RWPE1 (cell line): ENCODE results near the gene TNFRSF1A.

Experiments
- CTCF ChIA-PET: fragments of 350-600 bp; sonication (Branson Sonifier 250); formaldehyde crosslinking; extraction: SDS; loops from one replicate; lab custom pipeline; 2021; lab: Yijun Ruan, JAX
- POLR2A ChIA-PET: fragments of 400-600 bp; formaldehyde crosslinking; extraction: SDS; loops from one replicate; lab custom pipeline; 2020; ENCODE audit warnings: antibody characterized with exemption; ENCODE audit not compliant: low non-redundant PET; lab: Yijun Ruan, JAX
- DNase-seq: peaks from one replicate; pipeline ENCODE4 v3.0.0; 2012; ENCODE audit warnings: low spot score
- H3K27ac ChIP-seq: fragments of 450-650 bp; 2 replicates; pipeline ENCODE4 v1.5.1; 2017
- TF ChIP-seq, protein P1 (sequence below): fragments of 450-650 bp; conservative IDR thresholded peaks from 2 replicates; pipeline ENCODE4 v1.5.1; 2017; ENCODE audit warnings: low read depth, mild to moderate bottlenecking

Gene TNFRSF1A

DNA sequence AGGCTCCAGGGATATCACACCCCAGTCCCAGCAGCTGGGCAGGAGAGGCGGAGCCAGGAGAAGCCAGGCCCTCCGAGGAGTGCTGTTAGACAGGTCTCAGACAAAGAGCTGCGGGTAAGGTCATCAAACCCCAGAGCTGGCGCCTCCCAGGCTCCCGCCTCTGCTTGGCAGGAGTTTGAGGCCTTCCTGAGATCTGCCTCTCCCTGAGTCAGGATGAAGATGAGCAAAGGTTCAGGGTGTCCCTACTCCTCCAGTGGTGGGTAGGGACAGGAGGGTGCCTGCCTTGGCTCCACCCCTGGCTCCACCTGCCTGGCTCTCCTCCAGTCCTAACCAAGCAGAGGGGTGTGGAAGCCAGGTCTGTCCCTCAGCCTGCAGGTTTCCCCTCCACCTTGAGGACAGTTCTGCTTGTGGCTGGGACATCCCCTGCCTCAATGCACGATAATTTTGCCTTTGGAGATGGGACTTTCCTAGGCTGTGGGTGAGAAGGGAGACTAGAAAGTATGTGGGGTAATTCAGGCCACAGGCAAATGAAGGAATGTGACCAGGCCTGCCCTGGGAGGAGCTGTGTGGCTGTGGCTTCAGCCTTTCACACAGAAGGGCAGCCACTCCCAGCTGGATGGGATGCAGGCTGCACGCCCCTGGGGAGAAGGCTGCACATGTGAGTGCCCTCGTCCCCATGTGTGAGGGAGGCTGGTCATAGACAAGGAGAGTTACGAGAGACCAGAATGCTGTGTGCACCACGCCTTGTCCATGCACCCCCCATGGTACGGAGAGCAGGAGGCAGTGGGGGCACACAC, 29.1 kb downstream of the TNFRSF1A start:
- CTCF ChIA-PET, result interaction anchor here (0.5 to 1.1 kb wide), 5 partner anchors 10 to 33 kb away, joined by 3 read pairs; no protein-coding TSS in a partner anchor
- H3K27ac ChIP-seq, result peak overlapping the region; percentile 95
- TF ChIP-seq, protein P1, sequence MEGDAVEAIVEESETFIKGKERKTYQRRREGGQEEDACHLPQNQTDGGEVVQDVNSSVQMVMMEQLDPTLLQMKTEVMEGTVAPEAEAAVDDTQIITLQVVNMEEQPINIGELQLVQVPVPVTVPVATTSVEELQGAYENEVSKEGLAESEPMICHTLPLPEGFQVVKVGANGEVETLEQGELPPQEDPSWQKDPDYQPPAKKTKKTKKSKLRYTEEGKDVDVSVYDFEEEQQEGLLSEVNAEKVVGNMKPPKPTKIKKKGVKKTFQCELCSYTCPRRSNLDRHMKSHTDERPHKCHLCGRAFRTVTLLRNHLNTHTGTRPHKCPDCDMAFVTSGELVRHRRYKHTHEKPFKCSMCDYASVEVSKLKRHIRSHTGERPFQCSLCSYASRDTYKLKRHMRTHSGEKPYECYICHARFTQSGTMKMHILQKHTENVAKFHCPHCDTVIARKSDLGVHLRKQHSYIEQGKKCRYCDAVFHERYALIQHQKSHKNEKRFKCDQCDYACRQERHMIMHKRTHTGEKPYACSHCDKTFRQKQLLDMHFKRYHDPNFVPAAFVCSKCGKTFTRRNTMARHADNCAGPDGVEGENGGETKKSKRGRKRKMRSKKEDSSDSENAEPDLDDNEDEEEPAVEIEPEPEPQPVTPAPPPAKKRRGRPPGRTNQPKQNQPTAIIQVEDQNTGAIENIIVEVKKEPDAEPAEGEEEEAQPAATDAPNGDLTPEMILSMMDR, result no peak
- DNase-seq, result peak; percentile 68
- POLR2A ChIA-PET, result interaction anchor here (0.5 kb wide), 1 partner anchor 226 kb away, joined by 4 read pairs; no protein-coding TSS in a partner anchor

DNA sequence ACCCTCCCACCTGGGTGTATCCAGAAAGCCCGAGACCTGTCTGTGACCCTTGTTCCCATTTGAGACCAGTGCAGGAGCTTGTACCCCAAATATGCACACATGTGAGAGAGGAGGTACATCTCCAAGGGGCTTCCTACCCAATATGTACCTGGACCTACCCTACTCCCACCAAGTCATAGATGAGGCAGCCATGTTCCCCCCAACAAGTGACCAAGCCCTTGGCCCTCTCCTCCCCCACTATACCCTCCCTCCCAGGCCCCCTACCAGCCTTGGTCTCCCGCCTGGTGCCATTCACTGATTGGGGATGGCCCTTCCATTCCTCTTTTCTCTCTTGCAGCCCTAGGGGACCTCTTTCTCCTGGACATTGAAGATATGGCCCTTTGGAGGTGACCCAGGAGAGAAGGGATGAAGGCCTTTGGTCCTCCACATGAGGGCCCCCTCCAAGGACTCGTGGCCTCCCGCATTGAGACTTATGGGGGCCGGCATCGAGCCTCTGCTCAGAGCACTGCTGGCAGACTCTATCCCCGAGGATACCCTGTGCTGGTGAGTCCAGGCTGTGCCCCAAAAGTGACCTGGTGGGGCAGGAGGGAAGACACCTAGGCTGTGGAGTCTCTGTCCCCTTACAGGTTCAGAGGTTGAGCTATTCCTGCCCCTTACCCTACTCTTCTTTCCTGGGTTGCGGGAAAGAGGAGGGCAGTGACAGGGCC, 29.9 kb downstream of the TNFRSF1A start:
- peak overlapping the region; percentile 95 for H3K27ac ChIP-seq
- ChIA-PET POLR2A (no interaction called here), CTCF (interaction anchor here (0.5 to 1.0 kb wide), 2 partner anchors 11 to 24 kb away, joined by 3 read pairs; no protein-coding TSS in a partner anchor)
- DNase-seq, result no peak
- TF ChIP-seq, protein P1, result no peak

DNA sequence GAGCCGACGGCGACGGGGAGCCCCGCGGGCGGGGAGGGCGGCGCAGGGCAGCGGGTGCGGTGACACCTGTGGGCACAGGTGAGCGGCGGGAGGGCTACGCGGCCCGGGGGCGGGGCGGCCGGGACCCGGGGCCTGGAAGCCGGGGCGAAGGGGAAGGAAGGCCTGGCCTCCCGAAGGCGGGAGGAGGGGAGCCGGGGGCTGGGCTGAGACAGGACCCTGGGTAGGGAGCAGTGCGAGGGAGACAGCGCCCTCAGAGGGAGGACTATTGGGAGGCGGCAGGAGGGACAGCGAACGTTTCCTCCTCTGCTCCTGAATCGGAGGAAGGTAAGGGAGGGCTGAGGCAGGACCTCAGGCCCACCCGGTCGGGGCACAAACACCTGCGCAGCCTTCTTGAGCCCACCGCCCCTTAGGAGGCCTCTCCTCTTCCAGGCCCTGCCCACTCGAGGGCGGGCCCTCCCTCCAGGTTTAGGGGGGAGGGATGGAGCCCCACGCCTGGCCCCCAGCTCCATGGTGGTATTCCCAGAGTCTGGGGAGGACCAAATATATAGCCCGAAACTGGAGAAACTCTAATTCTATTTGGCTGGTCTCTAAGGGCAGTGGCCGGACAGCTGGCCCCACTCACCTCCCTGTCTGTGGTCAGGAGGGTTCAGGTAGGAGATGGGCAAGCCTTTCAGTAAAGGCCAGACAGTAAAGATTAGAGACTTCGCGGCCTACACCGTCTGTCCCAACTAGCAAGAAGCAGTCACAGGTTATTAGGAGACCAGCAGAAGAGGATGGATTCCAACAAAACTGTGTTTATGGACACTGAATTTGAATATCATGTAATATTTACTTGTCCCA, 30.9 kb downstream of the TNFRSF1A start:
- no peak for DNase-seq
- H3K27ac ChIP-seq, result peak overlapping the region; percentile 95
- ChIA-PET POLR2A (no interaction called here), CTCF (no interaction called here)
- TF ChIP-seq, protein P1, result no peak

DNA sequence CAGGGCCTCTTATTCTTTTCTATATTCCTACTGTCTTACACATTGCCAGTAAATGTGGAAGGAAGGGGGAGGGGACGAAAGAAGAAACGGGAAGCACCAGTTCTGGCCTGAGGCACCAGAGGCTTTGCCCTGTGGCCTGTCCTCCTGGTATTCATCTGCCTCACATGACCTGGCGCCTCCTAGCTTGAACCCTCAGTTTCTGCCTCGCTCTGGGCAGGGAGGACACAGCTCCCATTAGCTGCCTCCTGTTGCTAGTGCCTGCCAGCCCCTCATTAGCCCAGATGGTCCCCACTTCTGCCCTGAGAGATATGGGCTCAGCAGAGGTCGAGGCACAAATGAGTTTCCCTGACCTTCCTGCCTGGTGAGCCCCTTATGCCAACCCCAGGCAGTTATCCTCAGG, 34.3 kb downstream of the TNFRSF1A start:
- TF ChIP-seq, protein P1, result no peak
- ChIA-PET CTCF (no interaction called here), POLR2A (no interaction called here)
- H3K27ac ChIP-seq, result no peak overlapping the region
- no peak for DNase-seq

DNA sequence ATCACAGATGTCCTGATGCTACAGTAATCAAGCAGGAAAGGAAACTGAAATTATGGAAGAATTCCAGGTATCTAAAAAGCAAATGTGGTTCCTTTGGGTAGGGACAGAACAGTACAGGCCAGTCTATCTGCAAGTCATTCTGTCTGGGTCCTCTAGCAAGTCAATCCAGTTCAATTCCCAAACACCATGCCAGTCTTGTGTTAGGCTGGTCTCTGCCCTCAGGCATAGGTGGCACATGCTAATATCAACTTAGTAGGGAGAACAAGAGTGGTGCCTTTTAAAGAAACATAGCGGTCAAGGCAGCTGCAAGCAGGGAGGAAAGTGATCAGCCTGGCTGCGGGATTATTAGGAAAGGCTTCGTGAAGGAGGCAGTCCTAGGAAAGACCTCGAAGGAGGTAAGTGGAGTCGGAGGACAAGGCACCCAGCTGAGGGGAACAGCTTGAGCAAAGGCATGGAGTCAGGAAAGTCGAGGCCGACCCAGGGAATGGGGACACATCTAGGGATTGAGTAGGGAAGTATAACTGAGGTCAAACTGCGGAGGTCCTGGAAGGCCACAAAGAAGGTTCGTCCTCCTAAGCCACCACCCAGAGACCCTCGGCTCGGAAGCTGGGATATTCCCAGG, 35.2 kb downstream of the TNFRSF1A start:
- DNase-seq, result no peak
- ChIA-PET POLR2A (no interaction called here), CTCF (no interaction called here)
- no peak overlapping the region for H3K27ac ChIP-seq
- TF ChIP-seq, protein P1, result no peak
